HL-60 (cell line): ENCODE results near the gene PSENEN.

Experiments used
- DNase-seq, 2 experiments: peaks; one replicate each; pipeline ENCODE4 v3.0.0-alpha.2; 2010 to 2020; ENCODE audit warnings: low read depth in 1 of 2, low spot score in 1 of 2
- H3K27ac ChIP-seq: fragments of 250-450 bp; sonication (Bioruptor Pico); replicated peaks from 2 replicates; pipeline ENCODE4 v1.5.1; 2020; ENCODE audit warnings: mild to moderate bottlenecking, moderate library complexity
- H3K27me3 ChIP-seq: fragments of 250-450 bp; sonication (Bioruptor Pico); 2 replicates; pipeline ENCODE4 v1.5.1; 2021; ENCODE audit warnings: mild to moderate bottlenecking, moderate library complexity; ENCODE audit not compliant: insufficient read depth, poor library complexity, severe bottlenecking
- H3K4me3 ChIP-seq: replicated peaks from 2 replicates; pipeline ENCODE4 v1.5.1; 2011; ENCODE audit warnings: mild to moderate bottlenecking, control low read depth, low read length; ENCODE audit not compliant: insufficient read depth
- GABPA ChIP-seq: IDR thresholded peaks from 2 replicates; pipeline ENCODE4 v1.6.1; 2012; ENCODE audit warnings: low read depth
- POLR2AphosphoS5 ChIP-seq: IDR thresholded peaks from 2 replicates; pipeline ENCODE4 v1.6.1; 2012; ENCODE audit warnings: low read depth
- SPI1 ChIP-seq: IDR thresholded peaks from 2 replicates; pipeline ENCODE4 v1.6.1; 2012; ENCODE audit warnings: low read depth, mild to moderate bottlenecking, borderline replicate concordance
- TF ChIP-seq, protein P1 (sequence below): IDR thresholded peaks from one replicate; pipeline ENCODE4 v1.5.1; 2011; ENCODE audit warnings: low read length, control low read depth, inconsistent platforms; ENCODE audit not compliant: insufficient read depth
- TF ChIP-seq, protein P2 (sequence below): IDR thresholded peaks from 2 replicates; pipeline ENCODE4 v1.6.1; 2012; ENCODE audit warnings: low read depth; ENCODE audit not compliant: insufficient replicate concordance

The PSENEN gene

DNA sequence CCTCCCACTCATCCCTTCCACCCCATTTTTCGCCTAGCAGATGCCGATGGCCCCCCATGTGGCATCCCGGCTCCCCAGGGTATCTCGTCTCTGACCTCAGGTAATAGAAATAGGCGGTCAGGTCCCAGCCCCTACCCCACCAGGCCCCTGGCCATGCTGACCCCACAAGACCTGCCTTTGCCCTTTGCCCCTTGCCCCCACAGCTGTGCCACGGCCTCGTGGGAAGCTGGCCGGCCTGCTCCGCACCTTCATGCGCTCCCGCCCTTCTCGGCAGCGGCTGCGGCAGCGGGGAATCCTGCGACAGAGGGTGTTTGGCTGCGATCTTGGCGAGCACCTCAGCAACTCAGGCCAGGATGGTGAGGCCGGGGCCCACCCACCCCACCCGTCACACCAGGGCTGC, 35.3 kb downstream of the PSENEN start:
- no peak overlapping the region for H3K27ac ChIP-seq
- no peak overlapping the region for H3K4me3 ChIP-seq
- TF ChIP-seq, protein P1, sequence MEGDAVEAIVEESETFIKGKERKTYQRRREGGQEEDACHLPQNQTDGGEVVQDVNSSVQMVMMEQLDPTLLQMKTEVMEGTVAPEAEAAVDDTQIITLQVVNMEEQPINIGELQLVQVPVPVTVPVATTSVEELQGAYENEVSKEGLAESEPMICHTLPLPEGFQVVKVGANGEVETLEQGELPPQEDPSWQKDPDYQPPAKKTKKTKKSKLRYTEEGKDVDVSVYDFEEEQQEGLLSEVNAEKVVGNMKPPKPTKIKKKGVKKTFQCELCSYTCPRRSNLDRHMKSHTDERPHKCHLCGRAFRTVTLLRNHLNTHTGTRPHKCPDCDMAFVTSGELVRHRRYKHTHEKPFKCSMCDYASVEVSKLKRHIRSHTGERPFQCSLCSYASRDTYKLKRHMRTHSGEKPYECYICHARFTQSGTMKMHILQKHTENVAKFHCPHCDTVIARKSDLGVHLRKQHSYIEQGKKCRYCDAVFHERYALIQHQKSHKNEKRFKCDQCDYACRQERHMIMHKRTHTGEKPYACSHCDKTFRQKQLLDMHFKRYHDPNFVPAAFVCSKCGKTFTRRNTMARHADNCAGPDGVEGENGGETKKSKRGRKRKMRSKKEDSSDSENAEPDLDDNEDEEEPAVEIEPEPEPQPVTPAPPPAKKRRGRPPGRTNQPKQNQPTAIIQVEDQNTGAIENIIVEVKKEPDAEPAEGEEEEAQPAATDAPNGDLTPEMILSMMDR = no peak
- TF ChIP-seq, protein P2, sequence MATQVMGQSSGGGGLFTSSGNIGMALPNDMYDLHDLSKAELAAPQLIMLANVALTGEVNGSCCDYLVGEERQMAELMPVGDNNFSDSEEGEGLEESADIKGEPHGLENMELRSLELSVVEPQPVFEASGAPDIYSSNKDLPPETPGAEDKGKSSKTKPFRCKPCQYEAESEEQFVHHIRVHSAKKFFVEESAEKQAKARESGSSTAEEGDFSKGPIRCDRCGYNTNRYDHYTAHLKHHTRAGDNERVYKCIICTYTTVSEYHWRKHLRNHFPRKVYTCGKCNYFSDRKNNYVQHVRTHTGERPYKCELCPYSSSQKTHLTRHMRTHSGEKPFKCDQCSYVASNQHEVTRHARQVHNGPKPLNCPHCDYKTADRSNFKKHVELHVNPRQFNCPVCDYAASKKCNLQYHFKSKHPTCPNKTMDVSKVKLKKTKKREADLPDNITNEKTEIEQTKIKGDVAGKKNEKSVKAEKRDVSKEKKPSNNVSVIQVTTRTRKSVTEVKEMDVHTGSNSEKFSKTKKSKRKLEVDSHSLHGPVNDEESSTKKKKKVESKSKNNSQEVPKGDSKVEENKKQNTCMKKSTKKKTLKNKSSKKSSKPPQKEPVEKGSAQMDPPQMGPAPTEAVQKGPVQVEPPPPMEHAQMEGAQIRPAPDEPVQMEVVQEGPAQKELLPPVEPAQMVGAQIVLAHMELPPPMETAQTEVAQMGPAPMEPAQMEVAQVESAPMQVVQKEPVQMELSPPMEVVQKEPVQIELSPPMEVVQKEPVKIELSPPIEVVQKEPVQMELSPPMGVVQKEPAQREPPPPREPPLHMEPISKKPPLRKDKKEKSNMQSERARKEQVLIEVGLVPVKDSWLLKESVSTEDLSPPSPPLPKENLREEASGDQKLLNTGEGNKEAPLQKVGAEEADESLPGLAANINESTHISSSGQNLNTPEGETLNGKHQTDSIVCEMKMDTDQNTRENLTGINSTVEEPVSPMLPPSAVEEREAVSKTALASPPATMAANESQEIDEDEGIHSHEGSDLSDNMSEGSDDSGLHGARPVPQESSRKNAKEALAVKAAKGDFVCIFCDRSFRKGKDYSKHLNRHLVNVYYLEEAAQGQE = no peak
- no peak for TF ChIP-seq GABPA
- TF ChIP-seq POLR2AphosphoS5 = no peak
- TF ChIP-seq SPI1 = no peak
- DNase-seq = no peak
- H3K27me3 ChIP-seq = no peaks in the 10 kb centered on the region

DNA sequence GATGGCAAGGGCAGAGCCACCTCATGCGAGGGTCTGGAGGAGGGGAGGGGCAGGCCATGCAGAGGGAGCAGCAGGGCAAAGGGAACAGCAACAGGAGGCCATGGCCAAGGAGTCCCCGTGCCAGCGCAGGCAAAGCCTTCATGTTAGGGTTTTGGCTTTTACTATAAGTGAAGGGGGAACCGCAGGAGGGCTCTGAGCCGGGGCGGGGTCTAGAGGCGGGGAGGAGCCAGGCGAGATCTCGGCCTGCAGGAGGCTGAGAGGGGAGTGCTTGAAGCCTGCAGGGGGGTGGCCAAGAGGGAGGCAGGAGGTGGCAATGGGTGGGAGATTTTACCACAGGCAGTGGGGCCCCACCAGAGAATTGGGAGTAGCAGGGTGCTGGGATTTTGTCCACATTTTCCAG, 36.2 kb downstream of the PSENEN start:
- TF ChIP-seq, protein P1 = no peak
- TF ChIP-seq GABPA (no peak), SPI1 (no peak), POLR2AphosphoS5 (no peak)
- TF ChIP-seq, protein P2 = no peak
- DNase-seq = no peak
- no peak overlapping the region for H3K27ac ChIP-seq
- H3K4me3 ChIP-seq = no peak overlapping the region
- no peaks in the 10 kb centered on the region for H3K27me3 ChIP-seq

DNA sequence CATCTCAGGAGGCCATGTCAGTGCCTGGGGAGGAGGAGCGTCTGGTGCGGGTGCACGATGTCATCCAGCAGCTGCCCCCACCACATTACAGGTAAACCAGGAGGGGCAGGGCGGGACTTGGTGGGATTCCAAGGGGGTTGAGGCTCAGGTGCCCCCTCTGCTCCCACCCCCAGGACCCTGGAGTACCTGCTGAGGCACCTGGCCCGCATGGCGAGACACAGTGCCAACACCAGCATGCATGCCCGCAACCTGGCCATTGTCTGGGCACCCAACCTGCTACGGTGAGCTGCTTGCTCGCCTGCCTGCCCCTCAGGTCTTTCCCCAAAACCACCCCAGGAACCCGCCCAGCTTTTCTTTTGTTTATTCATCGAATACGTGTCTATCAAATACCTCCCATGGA, 37.1 kb downstream of the PSENEN start:
- Histone ChIP-seq H3K27me3 (no peaks in the 10 kb centered on the region), H3K4me3 (no peak overlapping the region), H3K27ac (no peak overlapping the region)
- TF ChIP-seq, protein P1 = no peak
- TF ChIP-seq SPI1 = no peak
- TF ChIP-seq, protein P2 = no peak
- no peak for TF ChIP-seq GABPA
- no peak for TF ChIP-seq POLR2AphosphoS5
- no peak for DNase-seq
